Fibroblast of mammary gland (primary cell): ENCODE results near the gene STAG3.
A peak's percentile ranks its signal among the peaks of the same experiment; 100 is the strongest.
"Not testable (repeated sequence)": the region's sequence is repeated elsewhere in the genome, so short reads cannot be mapped to it uniquely, and the experiment has no call there.

Experiments used
- DNase-seq: peaks from one replicate; pipeline ENCODE4 v3.0.0-alpha.2; 2010; ENCODE audit warnings: low read depth
- H3K4me3 ChIP-seq: 2 replicates; pipeline ENCODE4 v1.5.1; 2011; ENCODE audit warnings: low read depth, mild to moderate bottlenecking, low read length, moderate library complexity; ENCODE audit not compliant: control insufficient read depth
- CTCF ChIP-seq: conservative IDR thresholded peaks from 2 replicates; pipeline ENCODE4 v1.5.1; 2011; ENCODE audit warnings: low read depth, low read length, inconsistent platforms; ENCODE audit not compliant: control insufficient read depth, insufficient read depth

STAG3 gene

GRCh38 chr7:100247152-100247757, 69.5 kb downstream of the STAG3 start:
- H3K4me3 ChIP-seq: no peak overlapping the region
- TF ChIP-seq CTCF: no peak
- peak; percentile 55 for DNase-seq

- TF ChIP-seq CTCF: no peak
- no peak overlapping the region for H3K4me3 ChIP-seq
- no peak for DNase-seq
Measured at GRCh38 chr7:100248483-100248882, 70.8 kb downstream of the STAG3 start.

GRCh38 chr7:100257017-100257416, 79.3 kb downstream of the STAG3 start:
- DNase-seq: no peak
- no peak for TF ChIP-seq CTCF
- no peak overlapping the region for H3K4me3 ChIP-seq

GRCh38 chr7:100259984-100260383, 82.3 kb downstream of the STAG3 start:
- H3K4me3 ChIP-seq, DNase-seq: not testable (repeated sequence)

GRCh38 chr7:100262896-100263295, 85.2 kb downstream of the STAG3 start:
- not testable (repeated sequence) for H3K4me3 ChIP-seq, DNase-seq
